Transverse colon (tissue), 4 donors: ENCODE data around the gene STAC2. TPM values are rescaled to one million over a fixed set of nuclear protein-coding genes. Genes with fewer than 3 reads are reported as not detected.
A peak's percentile ranks its signal among the peaks of the same experiment; 100 is the strongest.

Experiments used
- DNase-seq: peaks from one replicate; pipeline ENCODE4 v3.0.0-alpha.2; 2019
- H3K27ac ChIP-seq, 4 donors: fragments of 200-600 bp; sonication (generic); 2 replicates each; pipeline ENCODE4 v1.5.1; 2016 to 2018; ENCODE audit warnings: inconsistent platforms in 4 of 4
- H3K27me3 ChIP-seq: fragments of 200-600 bp; sonication (generic); 2 replicates; pipeline ENCODE4 v1.5.1; 2017; ENCODE audit warnings: inconsistent platforms
- H3K36me3 ChIP-seq, 4 donors: fragments of 200-600 bp; sonication (generic); 2 replicates each; pipeline ENCODE4 v1.5.1; 2017 to 2019; ENCODE audit warnings: inconsistent platforms in 4 of 4
- H3K4me1 ChIP-seq, 4 donors: fragments of 200-600 bp; sonication (generic); 2 replicates each; pipeline ENCODE4 v1.5.1; 2017 to 2020; ENCODE audit warnings: inconsistent platforms in 4 of 4
- H3K4me3 ChIP-seq, 4 donors: fragments of 200-600 bp; sonication (generic); 1 replicate in 1 of 4; 2 replicates in 3 of 4; pipeline versions ENCODE4 v1.5.1 to v1.6.1; 2017 to 2019; ENCODE audit warnings: inconsistent platforms in 4 of 4
- H3K9me3 ChIP-seq, 2 donors: fragments of 200-600 bp; sonication (generic); 2 replicates each; pipeline ENCODE4 v1.5.1; 2017 to 2019; ENCODE audit warnings: inconsistent platforms in 2 of 2
- EP300 ChIP-seq: sonication (generic); formaldehyde crosslinking; IDR thresholded peaks from one replicate; pipeline ENCODE4 v1.6.1; 2017; ENCODE audit warnings: antibody characterized with exemption, low read depth
- POLR2A ChIP-seq: fragments of 450-650 bp; IDR thresholded peaks from one replicate; pipeline ENCODE4 v1.6.1; 2016; ENCODE audit warnings: antibody characterized with exemption, mild to moderate bottlenecking, moderate library complexity
- POLR2AphosphoS5 ChIP-seq, 3 donors: sonication (generic); formaldehyde crosslinking; IDR thresholded peaks; one replicate each; pipeline ENCODE4 v1.6.1; 2016; ENCODE audit warnings: antibody characterized with exemption in 3 of 3
- WGBS, 2 donors: methylation state at CpG; one replicate each; pipeline ENCODE4 v1.1.5; 2018; ENCODE audit warnings: low coverage in 1 of 2; 5-methylcytosine and 5-hydroxymethylcytosine counted together
- in situ Hi-C, 4 donors: fragments of 200-750 bp; cut with MboI; loops; one replicate each; pipeline versions ENCODE4 v1.15.0 to v1.15.1; 2017; ENCODE audit warnings: low sequenced_read_pairs in 3 of 4, low pct_ligation_motif_present in 1 of 4, low pct_unique_long_range_greater_than_20kb in 1 of 4
- intact Hi-C: fragments of 100-400 bp; cut with DNase I; formaldehyde crosslinking; loops from one replicate; pipeline ENCODE4 v1.15.1; 2023; ENCODE audit warnings: low total_unique reads
- total RNA-seq, 4 donors: library from RNA; depleted of rRNA; stranded (reverse); fragments of >200 nt; gene quantifications; one replicate each; pipeline ENCODE4 v1.1.0, GENCODE V29; 2016
- TF ChIP-seq, protein P1 (sequence below), 5 experiments: fragments of 200-600 bp in 3 of 5; fragments of 450-650 bp in 2 of 5; sonication (generic) in 3 of 5; IDR thresholded peaks; 1 replicate in 2 of 5; 2 replicates in 3 of 5; pipeline ENCODE4 v1.5.1; 2016 to 2017; ENCODE audit warnings: antibody characterized with exemption in 5 of 5, inconsistent platforms in 3 of 5, mild to moderate bottlenecking in 2 of 5, moderate library complexity in 1 of 5

The STAC2 gene
- total RNA-seq, 4 donors from 2014 or later: not detected

- Histone ChIP-seq H3K36me3 (no peaks in the 10 kb centered on the region), H3K4me1 (peaks cover 3 to 37% (median 15%) of the 10 kb centered on the region in 4 donors), H3K27me3 (peaks cover 8% of the 10 kb centered on the region), H3K27ac (peak within 1 kb of the TSS in 2 of 4 donors; percentile 6 to 47), H3K9me3 (peaks cover 0 to 3% of the 10 kb centered on the region in 2 donors), H3K4me3 (peak within 1 kb of the TSS; percentile 17 to 53 (median 33))
- WGBS, 2 donors: 79% methylated on average over 17 of the region's 17 CpGs; no CpG with 5 or more reads in 1 of the 2 donors
- DNase-seq: no peak
- intact Hi-C loops (no loop called here), in situ Hi-C loops (loop anchor here in 2 of 4 donors (25.0 kb wide), 2 partner anchors 179 to 304 kb away; partner anchors contain the start of genes LASP1 (in 1 of the 2) and RPL23 (in 1 of the 2))
- TF ChIP-seq POLR2A (no peak), EP300 (no peak), POLR2AphosphoS5 (IDR thresholded peaks at IDR 0.05) (no peak)
- TF ChIP-seq, protein P1, sequence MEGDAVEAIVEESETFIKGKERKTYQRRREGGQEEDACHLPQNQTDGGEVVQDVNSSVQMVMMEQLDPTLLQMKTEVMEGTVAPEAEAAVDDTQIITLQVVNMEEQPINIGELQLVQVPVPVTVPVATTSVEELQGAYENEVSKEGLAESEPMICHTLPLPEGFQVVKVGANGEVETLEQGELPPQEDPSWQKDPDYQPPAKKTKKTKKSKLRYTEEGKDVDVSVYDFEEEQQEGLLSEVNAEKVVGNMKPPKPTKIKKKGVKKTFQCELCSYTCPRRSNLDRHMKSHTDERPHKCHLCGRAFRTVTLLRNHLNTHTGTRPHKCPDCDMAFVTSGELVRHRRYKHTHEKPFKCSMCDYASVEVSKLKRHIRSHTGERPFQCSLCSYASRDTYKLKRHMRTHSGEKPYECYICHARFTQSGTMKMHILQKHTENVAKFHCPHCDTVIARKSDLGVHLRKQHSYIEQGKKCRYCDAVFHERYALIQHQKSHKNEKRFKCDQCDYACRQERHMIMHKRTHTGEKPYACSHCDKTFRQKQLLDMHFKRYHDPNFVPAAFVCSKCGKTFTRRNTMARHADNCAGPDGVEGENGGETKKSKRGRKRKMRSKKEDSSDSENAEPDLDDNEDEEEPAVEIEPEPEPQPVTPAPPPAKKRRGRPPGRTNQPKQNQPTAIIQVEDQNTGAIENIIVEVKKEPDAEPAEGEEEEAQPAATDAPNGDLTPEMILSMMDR (IDR thresholded peaks at IDR 0.05): no peak
Measured at GRCh38 chr17:39165841-39166349, 59.9 kb downstream of the STAC2 start, which contains the start of gene ARL5C. TSS of gene ARL5C (minus strand) at chr17:39166161. CDS start at chr17:39165760, 401 bp downstream.

DNA sequence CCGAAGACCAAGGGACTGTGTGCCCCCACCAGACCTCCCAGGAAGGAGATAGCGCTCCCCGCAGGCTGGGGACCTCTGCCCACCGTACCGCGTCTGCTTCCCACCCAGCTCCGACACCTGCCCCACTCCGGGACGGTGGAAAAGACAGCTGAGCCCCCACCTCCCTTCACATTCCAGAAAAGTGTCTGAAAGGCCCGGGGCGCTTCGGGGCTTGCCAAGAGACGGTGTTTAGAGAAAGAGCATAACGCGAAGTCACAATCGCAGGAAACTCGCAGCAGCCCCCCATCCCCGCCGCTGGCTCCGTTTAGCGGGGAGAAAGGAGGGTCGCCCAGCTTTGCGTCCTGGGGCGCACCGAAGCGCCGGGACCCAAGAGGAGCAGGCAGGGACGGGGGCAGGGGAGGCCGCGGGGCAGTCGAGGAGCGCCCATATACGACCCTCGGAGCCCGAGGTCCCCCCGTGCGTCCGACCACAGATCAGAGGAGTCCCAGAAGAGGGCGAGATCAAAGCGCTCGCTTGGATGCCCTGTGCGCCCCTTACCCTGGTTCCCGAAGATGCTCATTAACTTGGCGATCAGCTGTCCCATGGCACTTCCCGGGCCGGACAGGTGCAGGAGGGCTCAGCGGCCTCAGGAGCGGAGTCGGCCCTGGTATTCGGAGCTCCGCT lies 60.4 kb downstream of the STAC2 start:
- H3K4me1 ChIP-seq: peaks cover 3 to 37% (median 15%) of the 10 kb centered on the region in 4 donors
- intact Hi-C loops (no loop called here), in situ Hi-C loops (loop anchor here in 2 of 4 donors (25.0 kb wide), 2 partner anchors 178 to 303 kb away; partner anchors contain the start of genes LASP1 (in 1 of the 2) and RPL23 (in 1 of the 2))
- H3K36me3 ChIP-seq: no peaks in the 10 kb centered on the region
- TF ChIP-seq EP300 (no peak), POLR2A (no peak), POLR2AphosphoS5 (IDR thresholded peaks at IDR 0.05) (no peak)
- TF ChIP-seq, protein P1 (IDR thresholded peaks at IDR 0.05): no peak
- no peak for DNase-seq
- peak overlapping the region; percentile 17 to 53 (median 33) for H3K4me3 ChIP-seq
- 74% methylated on average over 34 of the region's 51 CpGs; no CpG with 5 or more reads in 1 of the 2 donors for WGBS, 2 donors
- peaks cover 8% of the 10 kb centered on the region for H3K27me3 ChIP-seq
- H3K27ac ChIP-seq: peak overlapping the region in 2 of 4 donors; percentile 6 to 47
- H3K9me3 ChIP-seq: peaks cover 0 to 3% of the 10 kb centered on the region in 2 donors

DNA sequence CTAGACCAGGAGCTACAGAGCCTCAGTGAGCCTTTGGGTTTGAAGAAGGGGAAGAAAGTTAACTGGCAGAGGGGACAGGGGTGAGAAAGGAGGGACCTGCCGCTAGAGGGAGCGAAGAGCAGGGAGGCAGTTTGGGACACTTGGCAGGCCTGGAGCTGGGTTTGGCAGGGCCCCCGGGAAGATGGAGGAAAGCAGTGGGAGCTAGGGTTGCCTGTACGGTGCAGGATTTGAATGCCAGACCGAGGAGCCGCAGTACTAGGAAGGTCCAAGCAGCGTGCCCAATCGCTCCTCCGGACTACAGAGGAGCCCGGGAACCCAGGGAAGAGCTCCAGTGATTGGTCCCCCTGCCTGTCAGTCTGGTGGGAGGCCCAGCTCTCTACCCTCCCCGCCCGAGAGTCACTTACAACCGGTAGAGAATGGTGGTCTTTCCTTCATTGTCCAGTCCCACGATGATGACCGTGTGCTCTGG lies 61.0 kb downstream of the STAC2 start:
- H3K9me3 ChIP-seq: peaks cover 0 to 3% of the 10 kb centered on the region in 2 donors
- DNase-seq: peak; percentile 88
- H3K4me3 ChIP-seq: peak overlapping the region; percentile 17 to 53 (median 33)
- TF ChIP-seq EP300 (no peak), POLR2A (no peak), POLR2AphosphoS5 (IDR thresholded peaks at IDR 0.05) (peak in 1 of 3 donors; percentile 29)
- TF ChIP-seq, protein P1 (IDR thresholded peaks at IDR 0.05): peak; percentile 75 to 87 (median 80)
- in situ Hi-C loops (loop anchor here in 2 of 4 donors (25.0 kb wide), 2 partner anchors 177 to 302 kb away; partner anchors contain the start of genes LASP1 (in 1 of the 2) and RPL23 (in 1 of the 2)), intact Hi-C loops (no loop called here)
- peaks cover 3 to 37% (median 15%) of the 10 kb centered on the region in 4 donors for H3K4me1 ChIP-seq
- WGBS, 2 donors: 5 to 8% methylated on average over 4 to 14 of the region's 15 CpGs
- peak overlapping the region in 3 of 4 donors; percentile 4 to 47 (median 6) for H3K27ac ChIP-seq
- H3K27me3 ChIP-seq: peaks cover 8% of the 10 kb centered on the region
- no peaks in the 10 kb centered on the region for H3K36me3 ChIP-seq

GRCh38 chr17:39161962-39162361 lies 63.8 kb downstream of the STAC2 start:
- in situ Hi-C loops: loop anchor here in 2 of 4 donors (25.0 kb wide), 2 partner anchors 175 to 300 kb away; partner anchors contain the start of genes LASP1 (in 1 of the 2) and RPL23 (in 1 of the 2)
- Histone ChIP-seq H3K4me1 (peaks cover 3 to 28% (median 15%) of the 10 kb centered on the region in 4 donors), H3K36me3 (no peaks in the 10 kb centered on the region), H3K9me3 (no peaks in the 10 kb centered on the region), H3K27me3 (peaks cover 8% of the 10 kb centered on the region), H3K4me3 (no peak overlapping the region), H3K27ac (no peak overlapping the region)
- WGBS, 2 donors: 64% methylated on average over 2 of the region's 2 CpGs; no CpG with 5 or more reads in 1 of the 2 donors
- TF ChIP-seq, protein P1 (IDR thresholded peaks at IDR 0.05): no peak
- no peak for TF ChIP-seq POLR2AphosphoS5 (IDR thresholded peaks at IDR 0.05)
- no peak for TF ChIP-seq POLR2A
- no peak for TF ChIP-seq EP300
- DNase-seq: no peak
- intact Hi-C loops: no loop called here
